ENCODE results near the gene C2orf42.
"Not testable (repeated sequence)": the region's sequence is repeated elsewhere in the genome, so short reads cannot be mapped to it uniquely, and the experiment has no call there.

Gene C2orf42

GRCh38 chr2:70190418-70191243, at the start of gene C2orf42:
C2orf42 (minus strand) TSS chr2:70191019; CDS start chr2:70181985, 9,034 bp downstream.
- DNase-seq (ENCODE audit: low spot score): peak; percentile 98

GRCh38 chr2:70240599-70240998, 49.8 kb upstream of the C2orf42 start:
- no peak for DNase-seq (ENCODE audit: low spot score)

GRCh38 chr2:70233926-70234325, 43.1 kb upstream of the C2orf42 start:
- no peak for DNase-seq (ENCODE audit: low spot score)

GRCh38 chr2:70226781-70227180, 36.0 kb upstream of the C2orf42 start:
- no peak for DNase-seq (ENCODE audit: low spot score)

- not testable (repeated sequence) for DNase-seq (ENCODE audit: low spot score)
These were observed 32.5 kb upstream of the C2orf42 start for GRCh38 chr2:70223305-70223704.

- no peak for DNase-seq (ENCODE audit: low spot score)
These were observed 24.2 kb upstream of the C2orf42 start for GRCh38 chr2:70214953-70215549.

- DNase-seq (ENCODE audit: low spot score): no peak
These were observed 23.5 kb upstream of the C2orf42 start for GRCh38 chr2:70214365-70214764.

- no peak for DNase-seq (ENCODE audit: low spot score)
These were observed 21.6 kb upstream of the C2orf42 start for GRCh38 chr2:70212298-70212932.

- DNase-seq (ENCODE audit: low spot score): no peak
These were observed 20.8 kb upstream of the C2orf42 start for GRCh38 chr2:70211595-70211994.

- DNase-seq (ENCODE audit: low spot score): no peak
These were observed 13.6 kb upstream of the C2orf42 start for GRCh38 chr2:70204452-70204851.

- DNase-seq (ENCODE audit: low spot score): no peak
These were observed 12.3 kb upstream of the C2orf42 start for GRCh38 chr2:70203086-70203485.

GRCh38 chr2:70202236-70202806, 11.5 kb upstream of the C2orf42 start:
- DNase-seq (ENCODE audit: low spot score): peak; percentile 26

- no peak for DNase-seq (ENCODE audit: low spot score)
These were observed 11.0 kb upstream of the C2orf42 start for GRCh38 chr2:70201831-70202230.

GRCh38 chr2:70201225-70201768, 10.5 kb upstream of the C2orf42 start:
- DNase-seq (ENCODE audit: low spot score): no peak

- DNase-seq (ENCODE audit: low spot score): no peak
These were observed 8.6 kb upstream of the C2orf42 start for GRCh38 chr2:70199320-70199864.

- DNase-seq (ENCODE audit: low spot score): no peak
These were observed 1.7 kb upstream of the C2orf42 start for GRCh38 chr2:70192516-70192915.

- DNase-seq (ENCODE audit: low spot score): no peak
These were observed 471 bp upstream of the C2orf42 start for GRCh38 chr2:70191244-70191735.

GRCh38 chr2:70188460-70188859, 2.4 kb downstream of the C2orf42 start:
- no peak for DNase-seq (ENCODE audit: low spot score)

- DNase-seq (ENCODE audit: low spot score): not testable (repeated sequence)
These were observed 3.6 kb downstream of the C2orf42 start for GRCh38 chr2:70187170-70187569.

- DNase-seq (ENCODE audit: low spot score): no peak
These were observed 8.1 kb downstream of the C2orf42 start for GRCh38 chr2:70182689-70183088.

- no peak for DNase-seq (ENCODE audit: low spot score)
These were observed 9.4 kb downstream of the C2orf42 start for GRCh38 chr2:70181363-70181956.
